Right lobe of liver (tissue), 4 donors: ENCODE data around the gene FAF2.

Source experiments
- CTCF ChIP-seq, 4 donors: fragments of 200-600 bp in 3 of 4; fragments of 450-650 bp in 1 of 4; IDR thresholded peaks; one replicate each; pipeline versions ENCODE4 v1.5.1 to v1.8.0; 2016 to 2022; ENCODE audit warnings: antibody characterized with exemption in 4 of 4, mild to moderate bottlenecking in 2 of 4
- POLR2A ChIP-seq: fragments of 450-650 bp; IDR thresholded peaks from one replicate; pipeline ENCODE4 v1.6.1; 2017; ENCODE audit warnings: antibody characterized with exemption, mild to moderate bottlenecking
- donor health status: DM: no; HTN: no; CAD: no.
- donor health status: DM: no; HTN: no; CAD: no.
- donor health status: DM: no; HTN: yes; CAD: no.

- TF ChIP-seq CTCF (IDR thresholded peaks at IDR 0.05) (no peak), POLR2A (no peak)
These were observed 6.7 kb downstream of the FAF2 start for GRCh38 chr5:176454724-176455394.
